Measurements from ENCODE around the gene KRT86. TPM values are rescaled to one million over a fixed set of nuclear protein-coding genes. Genes with fewer than 3 reads are reported as not detected.

The KRT86 gene
- polyA plus RNA-seq, 1 donor (not counting 4 experiments of a cell fraction or from before 2014, with no cell fraction given): not detected

DNA sequence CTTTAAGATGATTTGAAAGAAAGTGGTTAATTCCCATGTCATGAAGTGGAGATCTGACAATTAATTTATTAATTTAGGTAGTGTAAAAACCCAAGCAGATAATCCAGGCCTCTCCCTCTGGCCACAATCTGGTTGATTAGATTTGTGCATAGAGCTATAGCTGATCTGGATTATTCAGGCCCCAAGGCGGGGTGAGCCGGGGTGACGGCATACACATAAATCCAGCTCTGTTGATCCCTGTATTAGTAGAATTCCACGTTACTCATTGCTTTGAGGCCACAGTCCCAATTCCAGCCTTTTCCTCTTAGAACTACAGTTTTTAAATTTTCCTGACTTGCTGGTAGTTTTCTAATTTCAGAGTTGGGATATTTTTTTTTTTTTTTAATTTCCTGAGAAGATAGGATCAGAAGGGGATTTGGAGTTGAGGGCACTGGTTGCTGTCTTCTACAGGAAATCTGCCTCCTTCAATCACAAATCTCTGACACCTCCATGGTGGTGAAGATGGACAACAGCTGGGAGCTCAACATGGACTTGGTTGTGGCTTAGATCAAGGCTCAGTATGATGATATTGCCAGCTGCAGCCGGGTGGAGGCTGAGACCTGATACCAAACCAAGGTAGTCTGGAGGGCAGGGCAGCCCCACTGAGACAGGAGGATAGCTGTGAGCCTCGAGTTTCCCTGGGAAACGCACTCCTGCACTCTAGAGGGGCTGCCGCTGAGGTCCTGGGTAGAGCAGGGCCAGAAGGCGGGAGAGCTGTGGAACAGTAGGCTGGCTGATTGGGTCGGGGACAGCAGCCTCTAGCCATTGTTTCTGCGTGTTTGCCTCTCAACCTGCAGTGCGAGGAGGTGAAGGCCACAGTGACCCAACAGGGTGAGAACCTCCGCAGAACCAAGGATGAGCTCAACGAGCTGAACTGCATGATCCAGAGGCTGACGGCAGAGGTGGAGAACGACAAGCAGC lies 73.4 kb downstream of the KRT86 start:
- Histone ChIP-seq H2AFZ (ENCODE audit: control insufficient read depth, low read length) (no peak overlapping the region), H3K4me2 (ENCODE audit: control insufficient read depth, extremely low read depth, insufficient read depth, low read depth, low read length) (no peak overlapping the region), H4K20me1 (ENCODE audit: control insufficient read depth, extremely low read depth, insufficient read depth, low read length) (no peaks in the 10 kb centered on the region), H3K27ac (ENCODE audit: control insufficient read depth, insufficient read depth, low read length) (no peak overlapping the region), H3K36me3 (ENCODE audit: control insufficient read depth in 2 of 2, extremely low read depth in 1 of 2, insufficient read depth in 2 of 2, low read length in 2 of 2) (no peaks in the 10 kb centered on the region), H3K9me3 (ENCODE audit: control insufficient read depth, low read depth, low read length) (no peaks in the 10 kb centered on the region), H3K79me2 (ENCODE audit: control insufficient read depth, insufficient read depth, low read length) (no peaks in the 10 kb centered on the region), H3K4me3 (ENCODE audit: control insufficient read depth in 2 of 3, extremely low read depth in 1 of 3, insufficient read depth in 2 of 3, low read depth in 1 of 3, low read length in 3 of 3) (no peak overlapping the region), H3K9me1 (ENCODE audit: control insufficient read depth, extremely low read depth, insufficient read depth, low read length) (no peaks in the 10 kb centered on the region), H3K4me1 (ENCODE audit: control insufficient read depth, extremely low read depth, insufficient read depth, low read length) (peaks cover 25% of the 10 kb centered on the region), H3K27me3 (ENCODE audit: control insufficient read depth, extremely low read depth, insufficient read depth, low read length) (no peaks in the 10 kb centered on the region), H3K9ac (ENCODE audit: control insufficient read depth, extremely low read depth, insufficient read depth, low read length) (no peak overlapping the region)
- dilution Hi-C loops (cut with MboI; ENCODE audit: extremely low pct_ligation_motif_present, low sequenced_read_pairs): no loop called here
- TF ChIP-seq, protein P1, sequence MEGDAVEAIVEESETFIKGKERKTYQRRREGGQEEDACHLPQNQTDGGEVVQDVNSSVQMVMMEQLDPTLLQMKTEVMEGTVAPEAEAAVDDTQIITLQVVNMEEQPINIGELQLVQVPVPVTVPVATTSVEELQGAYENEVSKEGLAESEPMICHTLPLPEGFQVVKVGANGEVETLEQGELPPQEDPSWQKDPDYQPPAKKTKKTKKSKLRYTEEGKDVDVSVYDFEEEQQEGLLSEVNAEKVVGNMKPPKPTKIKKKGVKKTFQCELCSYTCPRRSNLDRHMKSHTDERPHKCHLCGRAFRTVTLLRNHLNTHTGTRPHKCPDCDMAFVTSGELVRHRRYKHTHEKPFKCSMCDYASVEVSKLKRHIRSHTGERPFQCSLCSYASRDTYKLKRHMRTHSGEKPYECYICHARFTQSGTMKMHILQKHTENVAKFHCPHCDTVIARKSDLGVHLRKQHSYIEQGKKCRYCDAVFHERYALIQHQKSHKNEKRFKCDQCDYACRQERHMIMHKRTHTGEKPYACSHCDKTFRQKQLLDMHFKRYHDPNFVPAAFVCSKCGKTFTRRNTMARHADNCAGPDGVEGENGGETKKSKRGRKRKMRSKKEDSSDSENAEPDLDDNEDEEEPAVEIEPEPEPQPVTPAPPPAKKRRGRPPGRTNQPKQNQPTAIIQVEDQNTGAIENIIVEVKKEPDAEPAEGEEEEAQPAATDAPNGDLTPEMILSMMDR (optimal IDR thresholded peaks at IDR 0.05 in 1 of 3, IDR thresholded peaks at IDR 0.05 in 1 of 3, conservative IDR thresholded peaks at IDR 0.05 in 1 of 3; ENCODE audit: extremely low read depth in 1 of 3, insufficient read depth in 2 of 3, low read length in 3 of 3): no peak
- no peak for TF ChIP-seq EZH2 (IDR thresholded peaks at IDR 0.05; ENCODE audit: low read length)
- FAIRE-seq (no peak), DNase-seq (ENCODE audit: low read depth, low spot score) (no peak)

GRCh38 chr12:52349196-52349595 lies 74.8 kb downstream of the KRT86 start:
- no peak overlapping the region for H3K4me3 ChIP-seq (ENCODE audit: control insufficient read depth in 2 of 3, extremely low read depth in 1 of 3, insufficient read depth in 2 of 3, low read depth in 1 of 3, low read length in 3 of 3)
- H3K79me2 ChIP-seq (ENCODE audit: control insufficient read depth, insufficient read depth, low read length): no peaks in the 10 kb centered on the region
- peaks cover 25% of the 10 kb centered on the region for H3K4me1 ChIP-seq (ENCODE audit: control insufficient read depth, extremely low read depth, insufficient read depth, low read length)
- H2AFZ ChIP-seq (ENCODE audit: control insufficient read depth, low read length): no peak overlapping the region
- no peak overlapping the region for H3K9ac ChIP-seq (ENCODE audit: control insufficient read depth, extremely low read depth, insufficient read depth, low read length)
- H4K20me1 ChIP-seq (ENCODE audit: control insufficient read depth, extremely low read depth, insufficient read depth, low read length): no peaks in the 10 kb centered on the region
- no peaks in the 10 kb centered on the region for H3K9me3 ChIP-seq (ENCODE audit: control insufficient read depth, low read depth, low read length)
- H3K36me3 ChIP-seq (ENCODE audit: control insufficient read depth in 2 of 2, extremely low read depth in 1 of 2, insufficient read depth in 2 of 2, low read length in 2 of 2): no peaks in the 10 kb centered on the region
- peak; percentile 13 for DNase-seq (ENCODE audit: low read depth, low spot score)
- H3K27ac ChIP-seq (ENCODE audit: control insufficient read depth, insufficient read depth, low read length): no peak overlapping the region
- H3K9me1 ChIP-seq (ENCODE audit: control insufficient read depth, extremely low read depth, insufficient read depth, low read length): no peaks in the 10 kb centered on the region
- TF ChIP-seq, protein P1 (optimal IDR thresholded peaks at IDR 0.05 in 1 of 3, IDR thresholded peaks at IDR 0.05 in 1 of 3, conservative IDR thresholded peaks at IDR 0.05 in 1 of 3; ENCODE audit: extremely low read depth in 1 of 3, insufficient read depth in 2 of 3, low read length in 3 of 3): no peak
- no peak for TF ChIP-seq EZH2 (IDR thresholded peaks at IDR 0.05; ENCODE audit: low read length)
- FAIRE-seq: peak; percentile 36
- dilution Hi-C loops (cut with MboI; ENCODE audit: extremely low pct_ligation_motif_present, low sequenced_read_pairs): no loop called here
- H3K27me3 ChIP-seq (ENCODE audit: control insufficient read depth, extremely low read depth, insufficient read depth, low read length): no peaks in the 10 kb centered on the region
- H3K4me2 ChIP-seq (ENCODE audit: control insufficient read depth, extremely low read depth, insufficient read depth, low read depth, low read length): peak overlapping the region; percentile 25

Data from keratinocyte (primary cell).